ENCODE results near the gene DAPP1. TPM values are rescaled to one million over a fixed set of nuclear protein-coding genes. Genes with fewer than 3 reads are reported as not detected.
A peak's percentile ranks its signal among the peaks of the same experiment; 100 is the strongest.

The DAPP1 gene
- total and polyA plus RNA-seq, 2 experiments from 2014 or later, result not detected

DNA sequence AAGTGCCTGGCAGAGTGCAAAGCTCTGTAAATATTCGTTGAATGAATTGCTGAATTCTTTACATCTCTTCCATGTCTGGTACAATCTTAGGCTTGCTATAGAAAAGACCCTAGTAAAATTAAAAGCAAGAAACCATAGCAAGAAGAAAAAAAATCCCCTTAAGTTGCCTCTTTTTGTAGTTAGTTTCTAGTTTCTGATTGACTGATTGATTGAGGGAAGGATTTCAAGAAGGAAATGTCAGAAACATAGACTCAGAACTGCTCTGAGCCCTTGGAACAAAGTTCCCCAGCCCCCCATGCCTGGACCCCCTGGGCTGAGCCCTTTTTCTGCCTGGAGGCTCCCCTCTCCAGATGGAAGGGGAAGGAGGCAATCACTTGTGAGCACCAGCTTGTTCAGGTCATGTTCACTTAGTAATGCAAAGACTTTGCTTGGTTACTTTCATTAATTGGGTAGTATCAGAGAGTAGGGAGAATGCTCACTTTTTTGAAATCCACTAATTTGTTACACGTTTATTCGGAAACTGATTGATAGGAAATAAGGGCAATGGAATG is 35.6 kb downstream of the DAPP1 start:
- Histone ChIP-seq H3K27me3 (replicated peaks; ENCODE audit: insufficient read depth) (no peaks in the 10 kb centered on the region), H3F3A (ENCODE audit: insufficient read depth) (no peaks in the 10 kb centered on the region), H3K9me2 (ENCODE audit: insufficient read depth) (no peaks in the 10 kb centered on the region), H3K79me2 (ENCODE audit: insufficient read depth) (no peaks in the 10 kb centered on the region), H3K27ac (no peak overlapping the region), H3K9ac (no peak overlapping the region), H3K4me2 (ENCODE audit: unreplicated experiment) (no peak overlapping the region), H3K4me3 (no peak overlapping the region), H2AFZ (no peak overlapping the region), H3K36me3 (ENCODE audit: low read depth) (no peaks in the 10 kb centered on the region), H3K9me3 (ENCODE audit: low read depth) (no peaks in the 10 kb centered on the region), H4K20me1 (ENCODE audit: insufficient read depth) (no peaks in the 10 kb centered on the region), H3K4me1 (ENCODE audit: insufficient read depth) (no peaks in the 10 kb centered on the region)
- no peak for TF ChIP-seq EZH2 (IDR thresholded peaks at IDR 0.05; ENCODE audit: insufficient read depth, poor library complexity, severe bottlenecking)
- no peak for TF ChIP-seq EZH2phosphoT487 (IDR thresholded peaks at IDR 0.05; ENCODE audit: insufficient read depth, low read depth)
- in situ Hi-C loops (cut with MboI), result no loop called here
- WGBS, 2 experiments (ENCODE audit: low coverage in 1 of 2, low lambda C conversion rate in 2 of 2, missing lambda C conversion rate in 2 of 2), result 19 to 33% methylated on average over 3 of the region's 3 CpGs
- DNase-seq, result no peak

DNA sequence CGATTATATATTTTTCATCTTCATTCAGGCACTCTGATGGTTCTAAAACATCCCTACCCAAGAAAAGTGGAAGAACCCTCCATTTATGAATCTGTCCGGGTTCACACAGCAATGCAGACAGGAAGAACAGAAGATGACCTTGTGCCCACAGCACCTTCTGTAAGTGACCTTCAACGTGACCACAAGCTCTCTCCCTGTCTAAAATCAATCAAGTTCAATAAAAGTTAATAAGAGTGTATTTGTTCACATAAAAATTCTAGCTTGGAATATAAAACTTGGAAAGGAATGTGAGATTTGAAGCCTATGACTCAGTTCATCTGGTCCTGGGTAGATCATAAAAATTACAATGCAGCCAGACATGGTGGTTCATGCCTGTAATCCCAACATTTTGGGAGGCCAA is 36.6 kb downstream of the DAPP1 start:
- no peaks in the 10 kb centered on the region for H3K4me1 ChIP-seq (ENCODE audit: insufficient read depth)
- no peaks in the 10 kb centered on the region for H3F3A ChIP-seq (ENCODE audit: insufficient read depth)
- H3K4me2 ChIP-seq (ENCODE audit: unreplicated experiment), result no peak overlapping the region
- H3K27ac ChIP-seq, result no peak overlapping the region
- no peak overlapping the region for H2AFZ ChIP-seq
- no peaks in the 10 kb centered on the region for H3K27me3 ChIP-seq (replicated peaks; ENCODE audit: insufficient read depth)
- 46 to 57% methylated on average over 3 of the region's 3 CpGs for WGBS, 2 experiments (ENCODE audit: low coverage in 1 of 2, low lambda C conversion rate in 2 of 2, missing lambda C conversion rate in 2 of 2)
- H3K9me3 ChIP-seq (ENCODE audit: low read depth), result no peaks in the 10 kb centered on the region
- H3K79me2 ChIP-seq (ENCODE audit: insufficient read depth), result no peaks in the 10 kb centered on the region
- no peak for DNase-seq
- H3K36me3 ChIP-seq (ENCODE audit: low read depth), result no peaks in the 10 kb centered on the region
- no peak overlapping the region for H3K4me3 ChIP-seq
- H3K9ac ChIP-seq, result no peak overlapping the region
- in situ Hi-C loops (cut with MboI), result no loop called here
- TF ChIP-seq EZH2phosphoT487 (IDR thresholded peaks at IDR 0.05; ENCODE audit: insufficient read depth, low read depth) (no peak), EZH2 (IDR thresholded peaks at IDR 0.05; ENCODE audit: insufficient read depth, poor library complexity, severe bottlenecking) (no peak)
- no peaks in the 10 kb centered on the region for H3K9me2 ChIP-seq (ENCODE audit: insufficient read depth)
- no peaks in the 10 kb centered on the region for H4K20me1 ChIP-seq (ENCODE audit: insufficient read depth)

DNA sequence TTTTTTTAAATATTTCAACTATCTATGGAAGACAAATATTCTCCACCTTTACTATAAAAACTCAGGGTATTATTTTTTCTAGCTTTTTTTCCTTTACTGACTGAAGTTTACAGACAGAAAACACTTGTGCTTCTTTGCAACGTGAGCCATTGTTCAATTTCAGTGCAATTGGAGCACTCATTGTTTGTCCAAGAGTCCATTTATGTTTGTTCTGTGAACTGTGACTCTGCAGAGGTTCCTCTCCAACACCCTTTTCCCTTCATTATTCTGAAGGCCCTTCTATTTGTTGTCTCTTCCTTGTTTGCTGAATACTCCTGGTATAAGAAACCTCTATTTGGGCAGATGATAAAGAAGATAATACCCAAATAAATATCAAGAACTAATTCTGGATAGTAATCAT is 37.4 kb downstream of the DAPP1 start:
- WGBS, 2 experiments (ENCODE audit: low coverage in 1 of 2, low lambda C conversion rate in 2 of 2, missing lambda C conversion rate in 2 of 2), result 5 to 8% methylated on average over 1 of the region's 1 CpG
- H3K36me3 ChIP-seq (ENCODE audit: low read depth), result no peaks in the 10 kb centered on the region

DNA sequence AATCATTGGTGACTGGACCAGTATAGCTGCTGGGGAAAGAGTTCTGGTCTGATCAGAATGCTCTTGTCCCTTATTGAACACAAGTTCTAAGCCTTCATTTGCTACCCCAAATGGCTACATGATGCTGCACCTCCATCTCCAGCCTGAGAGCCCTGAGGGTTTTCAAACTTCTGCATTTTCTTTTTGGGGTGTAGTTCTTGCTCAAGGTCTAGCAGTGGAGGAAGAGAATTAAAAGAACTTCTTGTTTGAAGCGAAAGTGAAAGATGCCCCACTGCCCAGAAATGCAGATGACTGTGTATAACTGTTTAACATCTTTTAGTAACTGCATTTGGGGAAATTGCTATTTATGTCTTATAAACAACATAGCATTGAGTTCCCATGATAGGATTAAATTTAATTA is 39.1 kb downstream of the DAPP1 start:
- Histone ChIP-seq H3K4me3 (no peak overlapping the region), H3K9ac (no peak overlapping the region), H3K4me2 (ENCODE audit: unreplicated experiment) (no peak overlapping the region), H3F3A (ENCODE audit: insufficient read depth) (no peaks in the 10 kb centered on the region), H3K79me2 (ENCODE audit: insufficient read depth) (no peaks in the 10 kb centered on the region), H2AFZ (no peak overlapping the region), H3K9me3 (ENCODE audit: low read depth) (no peaks in the 10 kb centered on the region), H3K27ac (no peak overlapping the region), H3K9me2 (ENCODE audit: insufficient read depth) (no peaks in the 10 kb centered on the region), H3K4me1 (ENCODE audit: insufficient read depth) (no peaks in the 10 kb centered on the region), H3K27me3 (replicated peaks; ENCODE audit: insufficient read depth) (0 out of 2 replicates have a peak, but pooled peaks cover 9% of the 10 kb centered on the region), H4K20me1 (ENCODE audit: insufficient read depth) (no peaks in the 10 kb centered on the region), H3K36me3 (ENCODE audit: low read depth) (no peaks in the 10 kb centered on the region)
- in situ Hi-C loops (cut with MboI), result no loop called here
- TF ChIP-seq EZH2phosphoT487 (IDR thresholded peaks at IDR 0.05; ENCODE audit: insufficient read depth, low read depth) (no peak), EZH2 (IDR thresholded peaks at IDR 0.05; ENCODE audit: insufficient read depth, poor library complexity, severe bottlenecking) (no peak)
- DNase-seq, result no peak
- WGBS, 2 experiments (ENCODE audit: low coverage in 1 of 2, low lambda C conversion rate in 2 of 2, missing lambda C conversion rate in 2 of 2), result 79 to 81% methylated on average over 1 of the region's 1 CpG

More for the DNA sequence above, 37.4 kb downstream of the DAPP1 start:
- Histone ChIP-seq H3F3A (ENCODE audit: insufficient read depth) (no peaks in the 10 kb centered on the region), H3K27me3 (replicated peaks; ENCODE audit: insufficient read depth) (no peaks in the 10 kb centered on the region), H3K9me3 (ENCODE audit: low read depth) (no peaks in the 10 kb centered on the region), H3K79me2 (ENCODE audit: insufficient read depth) (no peaks in the 10 kb centered on the region), H3K9me2 (ENCODE audit: insufficient read depth) (no peaks in the 10 kb centered on the region), H3K27ac (no peak overlapping the region), H3K4me2 (ENCODE audit: unreplicated experiment) (no peak overlapping the region), H2AFZ (no peak overlapping the region), H4K20me1 (ENCODE audit: insufficient read depth) (no peaks in the 10 kb centered on the region), H3K9ac (no peak overlapping the region), H3K4me3 (no peak overlapping the region), H3K4me1 (ENCODE audit: insufficient read depth) (no peaks in the 10 kb centered on the region)
- TF ChIP-seq EZH2phosphoT487 (IDR thresholded peaks at IDR 0.05; ENCODE audit: insufficient read depth, low read depth) (no peak), EZH2 (IDR thresholded peaks at IDR 0.05; ENCODE audit: insufficient read depth, poor library complexity, severe bottlenecking) (no peak)
- in situ Hi-C loops (cut with MboI), result no loop called here
- DNase-seq, result no peak

DNA sequence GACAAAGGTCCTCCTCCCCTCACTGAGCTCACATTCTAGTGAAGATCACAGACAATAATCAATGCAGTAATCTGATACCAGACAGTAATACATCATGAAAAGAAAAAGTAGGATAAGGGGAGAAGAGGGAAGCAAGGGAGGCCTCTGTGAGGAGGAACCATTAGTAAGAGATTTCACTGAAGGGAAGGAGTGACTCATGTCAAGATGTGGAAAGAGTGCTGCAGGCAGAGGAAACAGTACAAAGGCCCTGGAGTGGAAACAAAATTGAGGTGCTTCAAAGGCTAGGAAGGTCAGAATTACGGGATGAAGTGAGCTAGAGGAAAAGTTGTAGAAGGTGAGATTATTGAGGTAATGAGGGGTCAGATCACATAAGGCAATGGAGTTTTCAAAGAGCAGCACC is 39.5 kb downstream of the DAPP1 start:
- peak; percentile 73 for DNase-seq
- Histone ChIP-seq H3K4me2 (ENCODE audit: unreplicated experiment) (no peak overlapping the region), H3K27me3 (replicated peaks; ENCODE audit: insufficient read depth) (0 out of 2 replicates have a peak, but pooled peaks cover 9% of the 10 kb centered on the region), H3K79me2 (ENCODE audit: insufficient read depth) (no peaks in the 10 kb centered on the region), H3F3A (ENCODE audit: insufficient read depth) (no peaks in the 10 kb centered on the region), H3K36me3 (ENCODE audit: low read depth) (no peaks in the 10 kb centered on the region), H3K4me3 (no peak overlapping the region), H3K4me1 (ENCODE audit: insufficient read depth) (no peaks in the 10 kb centered on the region), H3K27ac (no peak overlapping the region), H3K9ac (no peak overlapping the region), H3K9me3 (ENCODE audit: low read depth) (no peaks in the 10 kb centered on the region), H3K9me2 (ENCODE audit: insufficient read depth) (no peaks in the 10 kb centered on the region), H4K20me1 (ENCODE audit: insufficient read depth) (no peaks in the 10 kb centered on the region), H2AFZ (no peak overlapping the region)
- TF ChIP-seq EZH2phosphoT487 (IDR thresholded peaks at IDR 0.05; ENCODE audit: insufficient read depth, low read depth) (no peak), EZH2 (IDR thresholded peaks at IDR 0.05; ENCODE audit: insufficient read depth, poor library complexity, severe bottlenecking) (no peak)
- in situ Hi-C loops (cut with MboI), result no loop called here
- 33 to 42% methylated on average over 1 of the region's 1 CpG for WGBS, 2 experiments (ENCODE audit: low coverage in 1 of 2, low lambda C conversion rate in 2 of 2, missing lambda C conversion rate in 2 of 2)

Measured in GM23248 (cell line).